Measurements from ENCODE around the gene C22orf15.

- peak in 1 of 6 experiments; percentile 7 for TF ChIP-seq CTCF (IDR thresholded peaks at IDR 0.05)
- TF ChIP-seq POLR2A (IDR thresholded peaks at IDR 0.05) = no peak
Observed at GRCh38 chr22:23772649-23773473, 10.1 kb downstream of the C22orf15 start, which contains the start of gene MMP11.
